Measurements from ENCODE around the gene TESK1. TPM values are rescaled to one million over a fixed set of nuclear protein-coding genes. Genes with fewer than 3 reads are reported as not detected.

Gene TESK1
- 7.1 TPM for polyA plus RNA-seq (2013, experiment 1 of 2)
- polyA plus RNA-seq (2013, experiment 2 of 2): 7.8 TPM

DNA sequence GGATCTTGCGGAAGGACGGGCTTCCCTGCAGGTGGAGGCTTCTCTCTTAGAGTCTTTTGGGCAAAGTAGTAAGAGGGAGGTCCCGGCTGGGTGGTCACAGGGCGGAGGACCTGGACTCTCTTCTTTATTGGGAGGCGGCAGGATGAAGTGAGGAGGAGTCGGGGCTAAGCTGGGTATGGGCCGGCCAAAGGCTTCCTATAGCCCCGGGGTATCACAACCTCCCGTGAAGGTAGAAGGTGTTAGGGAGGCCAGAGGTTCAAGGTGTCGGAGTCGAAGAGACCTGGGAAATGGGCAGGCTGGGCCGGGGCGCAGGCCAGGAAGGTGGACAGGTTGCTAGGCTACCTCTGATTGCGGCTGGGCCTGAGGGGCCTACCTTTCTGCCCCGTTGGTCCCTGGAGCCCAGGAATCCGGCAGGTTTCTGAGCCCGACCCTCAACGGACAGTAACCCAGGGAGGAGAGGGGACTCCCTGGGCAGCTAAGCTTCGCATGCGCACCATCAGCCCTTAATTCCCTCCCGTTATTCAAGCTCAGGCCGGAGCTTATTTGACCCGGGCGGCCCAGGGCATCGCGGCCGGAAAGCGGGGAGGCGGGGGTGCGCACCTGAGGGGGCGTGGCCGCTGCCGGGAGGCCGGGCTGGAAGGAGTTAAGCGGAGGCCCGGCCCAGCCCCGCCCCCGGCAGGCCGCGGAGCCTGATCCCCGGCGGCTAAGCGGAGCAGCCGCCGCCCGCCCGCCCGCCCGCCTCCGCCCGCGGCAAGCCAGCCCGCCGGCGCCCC, at the start of gene TESK1:
Gene TESK1 (plus strand): TSS at position 685 of the 773 bp plus-strand sequence. CDS start 358 bp downstream, outside the sequence.
- H3K18ac ChIP-seq (ENCODE audit: low read length): peak within 1 kb of the TSS; percentile 81
- no peak within 1 kb of the TSS for H3K4ac ChIP-seq (ENCODE audit: low read depth, low read length)
- H3K56ac ChIP-seq (ENCODE audit: low read length): peak within 1 kb of the TSS; percentile 87
- no peak within 1 kb of the TSS for H3K23ac ChIP-seq (ENCODE audit: low read length)
- no peak within 1 kb of the TSS for H4K8ac ChIP-seq (ENCODE audit: low read depth, low read length)
- H2BK15ac ChIP-seq (replicated peaks; ENCODE audit: low read depth): no peak within 1 kb of the TSS
- peak within 1 kb of the TSS; percentile 89 for H3K4me2 ChIP-seq (ENCODE audit: low read length)
- no peak within 1 kb of the TSS for H2AK5ac ChIP-seq (ENCODE audit: low read length)
- H2BK5ac ChIP-seq (ENCODE audit: low read length): no peak within 1 kb of the TSS
- H2BK120ac ChIP-seq (ENCODE audit: low read depth, low read length): no peak within 1 kb of the TSS
- H3K79me1 ChIP-seq (ENCODE audit: low read length): peaks cover 9% of the 10 kb centered on the region
- H3K27ac ChIP-seq (ENCODE audit: low read depth, low read length): peak within 1 kb of the TSS; percentile 36
- no peak within 1 kb of the TSS for H4K5ac ChIP-seq (ENCODE audit: low read length)
- DNase-seq: peak; percentile 88
- H3K27me3 ChIP-seq (ENCODE audit: insufficient read depth, low read length, poor library complexity): no peaks in the 10 kb centered on the region
- peaks cover 4% of the 10 kb centered on the region for H3K4me1 ChIP-seq (ENCODE audit: control insufficient read depth, low read depth, low read length)
- no peaks in the 10 kb centered on the region for H3K36me3 ChIP-seq (ENCODE audit: control insufficient read depth, insufficient read depth, low read length)
- no CpG with 5 or more reads among the region's 55 CpGs for WGBS (ENCODE audit: extremely low coverage, insufficient coverage, low lambda C conversion rate)
- H3K4me3 ChIP-seq (ENCODE audit: low read length): peak within 1 kb of the TSS; percentile 76
- peak within 1 kb of the TSS; percentile 81 for H3K9ac ChIP-seq (ENCODE audit: low read length)
- H3K79me2 ChIP-seq (ENCODE audit: control insufficient read depth, insufficient read depth, low read length): no peaks in the 10 kb centered on the region

- no CpG with 5 or more reads among the region's 10 CpGs for WGBS (ENCODE audit: extremely low coverage, insufficient coverage, low lambda C conversion rate)
- no peak for DNase-seq
- H3K23ac ChIP-seq (ENCODE audit: low read length): no peak overlapping the region
- H2BK120ac ChIP-seq (ENCODE audit: low read depth, low read length): no peak overlapping the region
- no peak overlapping the region for H3K4me3 ChIP-seq (ENCODE audit: low read length)
- H3K18ac ChIP-seq (ENCODE audit: low read length): no peak overlapping the region
- H3K79me2 ChIP-seq (ENCODE audit: control insufficient read depth, insufficient read depth, low read length): no peaks in the 10 kb centered on the region
- H3K79me1 ChIP-seq (ENCODE audit: low read length): no peaks in the 10 kb centered on the region
- H3K9ac ChIP-seq (ENCODE audit: low read length): no peak overlapping the region
- H2BK15ac ChIP-seq (replicated peaks; ENCODE audit: low read depth): no peak overlapping the region
- no peak overlapping the region for H4K5ac ChIP-seq (ENCODE audit: low read length)
- no peak overlapping the region for H4K8ac ChIP-seq (ENCODE audit: low read depth, low read length)
- no peaks in the 10 kb centered on the region for H3K27me3 ChIP-seq (ENCODE audit: insufficient read depth, low read length, poor library complexity)
- no peak overlapping the region for H3K27ac ChIP-seq (ENCODE audit: low read depth, low read length)
- no peak overlapping the region for H2BK5ac ChIP-seq (ENCODE audit: low read length)
- H3K4ac ChIP-seq (ENCODE audit: low read depth, low read length): no peak overlapping the region
- no peaks in the 10 kb centered on the region for H3K4me1 ChIP-seq (ENCODE audit: control insufficient read depth, low read depth, low read length)
- no peak overlapping the region for H3K56ac ChIP-seq (ENCODE audit: low read length)
- H2AK5ac ChIP-seq (ENCODE audit: low read length): no peak overlapping the region
- no peak overlapping the region for H3K4me2 ChIP-seq (ENCODE audit: low read length)
- peaks cover 4% of the 10 kb centered on the region for H3K36me3 ChIP-seq (ENCODE audit: control insufficient read depth, insufficient read depth, low read length)
These were observed 49.2 kb upstream of the TESK1 start for GRCh38 chr9:35555881-35556280.

DNA sequence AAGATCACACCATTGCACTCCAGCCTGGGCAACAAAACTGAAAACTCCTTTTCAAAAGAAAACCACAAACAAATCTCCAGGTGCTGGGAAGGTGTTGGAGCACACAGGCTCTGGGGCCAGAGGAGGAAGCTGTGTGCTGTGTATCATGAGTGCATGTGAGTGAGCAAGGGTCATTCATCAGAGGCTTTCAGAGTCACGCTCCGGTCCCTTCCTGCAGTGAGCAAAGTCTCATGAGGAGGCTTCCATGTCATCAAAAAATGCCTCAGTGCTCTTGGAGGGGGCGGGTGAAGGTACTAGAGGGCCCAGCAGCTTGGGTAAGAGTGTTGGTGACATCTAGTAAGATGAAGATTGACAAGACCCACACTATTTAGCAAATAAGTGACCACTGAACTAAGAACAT, 48.3 kb upstream of the TESK1 start:
- H3K27me3 ChIP-seq (ENCODE audit: insufficient read depth, low read length, poor library complexity): no peaks in the 10 kb centered on the region

DNA sequence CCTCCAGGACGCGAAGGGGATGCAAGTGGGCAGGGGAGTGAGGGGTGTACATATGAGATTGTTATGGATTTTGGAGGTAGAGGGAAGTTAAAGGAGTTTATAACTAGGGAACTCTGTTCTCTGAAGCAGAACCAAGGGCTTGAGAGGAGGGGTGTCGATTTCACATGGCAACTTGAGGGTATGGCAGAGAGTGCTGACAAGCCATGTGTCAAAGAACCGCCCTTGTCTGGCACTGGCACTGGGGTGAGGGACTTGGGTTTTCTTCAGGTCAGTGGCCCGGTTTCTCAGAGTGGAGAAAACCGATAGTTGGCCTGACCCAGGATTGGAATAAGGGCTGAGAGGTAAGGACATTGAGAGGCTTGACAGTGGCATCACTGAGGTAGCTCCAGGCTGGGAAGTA, 47.7 kb upstream of the TESK1 start:
- Histone ChIP-seq H3K4ac (ENCODE audit: low read depth, low read length) (no peak overlapping the region), H3K27me3 (ENCODE audit: insufficient read depth, low read length, poor library complexity) (no peaks in the 10 kb centered on the region), H3K56ac (ENCODE audit: low read length) (no peak overlapping the region), H2BK5ac (ENCODE audit: low read length) (no peak overlapping the region), H3K23ac (ENCODE audit: low read length) (no peak overlapping the region), H2BK120ac (ENCODE audit: low read depth, low read length) (no peak overlapping the region), H4K8ac (ENCODE audit: low read depth, low read length) (no peak overlapping the region), H3K9ac (ENCODE audit: low read length) (no peak overlapping the region), H3K4me2 (ENCODE audit: low read length) (no peak overlapping the region), H4K5ac (ENCODE audit: low read length) (no peak overlapping the region), H3K79me1 (ENCODE audit: low read length) (no peaks in the 10 kb centered on the region), H3K4me3 (ENCODE audit: low read length) (no peak overlapping the region), H3K36me3 (ENCODE audit: control insufficient read depth, insufficient read depth, low read length) (peaks cover 4% of the 10 kb centered on the region), H2AK5ac (ENCODE audit: low read length) (no peak overlapping the region), H3K79me2 (ENCODE audit: control insufficient read depth, insufficient read depth, low read length) (no peaks in the 10 kb centered on the region), H3K4me1 (ENCODE audit: control insufficient read depth, low read depth, low read length) (no peaks in the 10 kb centered on the region), H3K18ac (ENCODE audit: low read length) (no peak overlapping the region), H2BK15ac (replicated peaks; ENCODE audit: low read depth) (no peak overlapping the region), H3K27ac (ENCODE audit: low read depth, low read length) (no peak overlapping the region)
- DNase-seq: no peak
- WGBS (ENCODE audit: extremely low coverage, insufficient coverage, low lambda C conversion rate): no CpG with 5 or more reads among the region's 6 CpGs

More for the DNA sequence above, 48.3 kb upstream of the TESK1 start:
- H3K27ac ChIP-seq (ENCODE audit: low read depth, low read length): no peak overlapping the region
- H2AK5ac ChIP-seq (ENCODE audit: low read length): no peak overlapping the region
- H3K23ac ChIP-seq (ENCODE audit: low read length): no peak overlapping the region
- H3K4me1 ChIP-seq (ENCODE audit: control insufficient read depth, low read depth, low read length): no peaks in the 10 kb centered on the region
- H4K5ac ChIP-seq (ENCODE audit: low read length): no peak overlapping the region
- H3K4me3 ChIP-seq (ENCODE audit: low read length): no peak overlapping the region
- no peak overlapping the region for H3K4me2 ChIP-seq (ENCODE audit: low read length)
- no peak overlapping the region for H3K4ac ChIP-seq (ENCODE audit: low read depth, low read length)
- H3K79me2 ChIP-seq (ENCODE audit: control insufficient read depth, insufficient read depth, low read length): no peaks in the 10 kb centered on the region
- no peak overlapping the region for H2BK120ac ChIP-seq (ENCODE audit: low read depth, low read length)
- peaks cover 4% of the 10 kb centered on the region for H3K36me3 ChIP-seq (ENCODE audit: control insufficient read depth, insufficient read depth, low read length)
- WGBS (ENCODE audit: extremely low coverage, insufficient coverage, low lambda C conversion rate): no CpG with 5 or more reads among the region's 3 CpGs
- no peak overlapping the region for H3K9ac ChIP-seq (ENCODE audit: low read length)
- H3K79me1 ChIP-seq (ENCODE audit: low read length): no peaks in the 10 kb centered on the region
- H2BK5ac ChIP-seq (ENCODE audit: low read length): no peak overlapping the region
- no peak overlapping the region for H2BK15ac ChIP-seq (replicated peaks; ENCODE audit: low read depth)
- no peak overlapping the region for H3K56ac ChIP-seq (ENCODE audit: low read length)
- H4K8ac ChIP-seq (ENCODE audit: low read depth, low read length): no peak overlapping the region
- H3K18ac ChIP-seq (ENCODE audit: low read length): no peak overlapping the region
- no peak for DNase-seq

GRCh38 chr9:35558185-35558584, 46.9 kb upstream of the TESK1 start:
- Histone ChIP-seq H3K79me2 (ENCODE audit: control insufficient read depth, insufficient read depth, low read length) (no peaks in the 10 kb centered on the region), H3K36me3 (ENCODE audit: control insufficient read depth, insufficient read depth, low read length) (peaks cover 4% of the 10 kb centered on the region), H3K4ac (ENCODE audit: low read depth, low read length) (no peak overlapping the region), H3K79me1 (ENCODE audit: low read length) (no peaks in the 10 kb centered on the region), H3K23ac (ENCODE audit: low read length) (no peak overlapping the region), H2BK15ac (replicated peaks; ENCODE audit: low read depth) (no peak overlapping the region), H2BK5ac (ENCODE audit: low read length) (no peak overlapping the region), H3K18ac (ENCODE audit: low read length) (no peak overlapping the region), H4K5ac (ENCODE audit: low read length) (no peak overlapping the region), H3K9ac (ENCODE audit: low read length) (no peak overlapping the region), H3K4me2 (ENCODE audit: low read length) (no peak overlapping the region), H3K56ac (ENCODE audit: low read length) (no peak overlapping the region), H3K4me3 (ENCODE audit: low read length) (no peak overlapping the region), H4K8ac (ENCODE audit: low read depth, low read length) (no peak overlapping the region), H3K27me3 (ENCODE audit: insufficient read depth, low read length, poor library complexity) (no peaks in the 10 kb centered on the region), H2AK5ac (ENCODE audit: low read length) (no peak overlapping the region), H3K4me1 (ENCODE audit: control insufficient read depth, low read depth, low read length) (no peaks in the 10 kb centered on the region), H2BK120ac (ENCODE audit: low read depth, low read length) (no peak overlapping the region), H3K27ac (ENCODE audit: low read depth, low read length) (no peak overlapping the region)
- DNase-seq: no peak
- no CpG with 5 or more reads among the region's 11 CpGs for WGBS (ENCODE audit: extremely low coverage, insufficient coverage, low lambda C conversion rate)

Data from mesendoderm (in vitro differentiated cells).